Thyroid gland (tissue), 4 donors: Measurements from ENCODE around the gene COA4.

ENCODE experiments used
- POLR2A ChIP-seq, 2 donors: fragments of 450-650 bp; IDR thresholded peaks; one replicate each; pipeline ENCODE4 v1.6.1; 2017; ENCODE audit warnings: antibody characterized with exemption in 2 of 2, mild to moderate bottlenecking in 2 of 2, moderate library complexity in 1 of 2
- TF ChIP-seq, protein P1 (sequence below), 6 experiments: fragments of 200-600 bp in 3 of 6; fragments of 450-650 bp in 3 of 6; sonication (generic) in 3 of 6; IDR thresholded peaks; one replicate each; pipeline ENCODE4 v1.5.1; 2016 to 2019; ENCODE audit warnings: antibody characterized with exemption in 6 of 6, mild to moderate bottlenecking in 2 of 6, inconsistent platforms in 1 of 6, moderate library complexity in 1 of 6

GRCh38 chr11:73888244-73888643 lies 11.6 kb upstream of the COA4 start:
- TF ChIP-seq, protein P1, sequence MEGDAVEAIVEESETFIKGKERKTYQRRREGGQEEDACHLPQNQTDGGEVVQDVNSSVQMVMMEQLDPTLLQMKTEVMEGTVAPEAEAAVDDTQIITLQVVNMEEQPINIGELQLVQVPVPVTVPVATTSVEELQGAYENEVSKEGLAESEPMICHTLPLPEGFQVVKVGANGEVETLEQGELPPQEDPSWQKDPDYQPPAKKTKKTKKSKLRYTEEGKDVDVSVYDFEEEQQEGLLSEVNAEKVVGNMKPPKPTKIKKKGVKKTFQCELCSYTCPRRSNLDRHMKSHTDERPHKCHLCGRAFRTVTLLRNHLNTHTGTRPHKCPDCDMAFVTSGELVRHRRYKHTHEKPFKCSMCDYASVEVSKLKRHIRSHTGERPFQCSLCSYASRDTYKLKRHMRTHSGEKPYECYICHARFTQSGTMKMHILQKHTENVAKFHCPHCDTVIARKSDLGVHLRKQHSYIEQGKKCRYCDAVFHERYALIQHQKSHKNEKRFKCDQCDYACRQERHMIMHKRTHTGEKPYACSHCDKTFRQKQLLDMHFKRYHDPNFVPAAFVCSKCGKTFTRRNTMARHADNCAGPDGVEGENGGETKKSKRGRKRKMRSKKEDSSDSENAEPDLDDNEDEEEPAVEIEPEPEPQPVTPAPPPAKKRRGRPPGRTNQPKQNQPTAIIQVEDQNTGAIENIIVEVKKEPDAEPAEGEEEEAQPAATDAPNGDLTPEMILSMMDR (IDR thresholded peaks at IDR 0.05) = no peak
- no peak for TF ChIP-seq POLR2A (IDR thresholded peaks at IDR 0.05)
